T-helper 1 cell treated with Interleukin-12 subunit alpha and Interleukin-12 subunit beta and Interleukin-4 antibody, amounts not matched to agents 30 μg/mL and 1 μg/mL, for 36 hours (primary cell): Measurements from ENCODE around the gene ZNF33A.
"Not testable (repeated sequence)": the region's sequence is repeated elsewhere in the genome, so short reads cannot be mapped to it uniquely, and the experiment has no call there.

Source experiments
- H3K27ac Mint-ChIP-seq: one replicate; pipeline ENCODE4 v1.8.0; 2021; ENCODE audit warnings: mild to moderate bottlenecking, mixed read lengths
- H3K27me3 Mint-ChIP-seq: one replicate; pipeline ENCODE4 v1.8.0; 2021; ENCODE audit warnings: low read depth, mixed read lengths
- H3K36me3 Mint-ChIP-seq: one replicate; pipeline ENCODE4 v1.8.0; 2021; ENCODE audit warnings: low read depth, mixed read lengths
- H3K4me1 Mint-ChIP-seq: one replicate; pipeline ENCODE4 v1.8.0; 2021; ENCODE audit warnings: low read depth, mixed read lengths
- H3K4me3 Mint-ChIP-seq: one replicate; pipeline ENCODE4 v1.8.0; 2021; ENCODE audit warnings: mild to moderate bottlenecking, moderate library complexity, mixed read lengths
- H3K9me3 Mint-ChIP-seq: one replicate; pipeline ENCODE4 v1.8.0; 2021; ENCODE audit warnings: mixed read lengths

ZNF33A gene

GRCh38 chr10:38019124-38019523 lies 8.6 kb downstream of the ZNF33A start:
- H3K4me1 Mint-ChIP-seq, H3K27ac Mint-ChIP-seq, H3K27me3 Mint-ChIP-seq, H3K4me3 Mint-ChIP-seq: not testable (repeated sequence)
- Mint-ChIP-seq H3K9me3 (peaks cover 22% of the 10 kb centered on the region), H3K36me3 (peaks cover 78% of the 10 kb centered on the region)

- H3K4me1 Mint-ChIP-seq = peaks cover 16% of the 10 kb centered on the region
- no peaks in the 10 kb centered on the region for H3K27me3 Mint-ChIP-seq
- no peak overlapping the region for H3K4me3 Mint-ChIP-seq
- H3K27ac Mint-ChIP-seq = peak overlapping the region; percentile 76
- peaks cover 40% of the 10 kb centered on the region for H3K9me3 Mint-ChIP-seq
- peaks cover 81% of the 10 kb centered on the region for H3K36me3 Mint-ChIP-seq
Measured at GRCh38 chr10:38025283-38025682, 14.8 kb downstream of the ZNF33A start.

DNA sequence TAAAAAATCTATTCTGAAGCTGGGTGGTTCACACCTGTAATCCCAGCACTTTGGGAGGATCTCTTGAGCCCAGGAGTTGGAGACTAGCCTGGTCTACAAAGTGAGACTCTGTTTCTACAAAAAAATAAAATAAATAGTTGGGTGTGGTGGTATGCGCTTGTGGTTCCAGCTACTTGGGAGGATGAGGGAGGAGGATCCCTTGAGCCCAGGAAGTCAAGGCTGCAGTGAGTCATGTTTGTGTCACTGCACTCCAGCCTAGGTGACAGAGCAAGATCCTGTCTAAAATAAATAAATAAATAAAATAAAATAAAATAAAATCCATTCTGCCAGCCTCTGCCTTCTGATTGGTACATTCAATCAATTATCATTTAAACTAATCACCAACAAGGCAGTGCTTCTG lies 17.5 kb downstream of the ZNF33A start:
- Mint-ChIP-seq H3K36me3 (peaks cover 77% of the 10 kb centered on the region), H3K27me3 (no peaks in the 10 kb centered on the region), H3K4me3 (no peak overlapping the region), H3K27ac (no peak overlapping the region), H3K9me3 (peaks cover 37% of the 10 kb centered on the region), H3K4me1 (peaks cover 16% of the 10 kb centered on the region)

- Mint-ChIP-seq H3K27me3 (no peaks in the 10 kb centered on the region), H3K9me3 (peaks cover 29% of the 10 kb centered on the region), H3K27ac (no peak overlapping the region), H3K4me3 (no peak overlapping the region), H3K36me3 (peaks cover 68% of the 10 kb centered on the region), H3K4me1 (peaks cover 11% of the 10 kb centered on the region)
Measured at GRCh38 chr10:38032886-38033285, 22.4 kb downstream of the ZNF33A start.

DNA sequence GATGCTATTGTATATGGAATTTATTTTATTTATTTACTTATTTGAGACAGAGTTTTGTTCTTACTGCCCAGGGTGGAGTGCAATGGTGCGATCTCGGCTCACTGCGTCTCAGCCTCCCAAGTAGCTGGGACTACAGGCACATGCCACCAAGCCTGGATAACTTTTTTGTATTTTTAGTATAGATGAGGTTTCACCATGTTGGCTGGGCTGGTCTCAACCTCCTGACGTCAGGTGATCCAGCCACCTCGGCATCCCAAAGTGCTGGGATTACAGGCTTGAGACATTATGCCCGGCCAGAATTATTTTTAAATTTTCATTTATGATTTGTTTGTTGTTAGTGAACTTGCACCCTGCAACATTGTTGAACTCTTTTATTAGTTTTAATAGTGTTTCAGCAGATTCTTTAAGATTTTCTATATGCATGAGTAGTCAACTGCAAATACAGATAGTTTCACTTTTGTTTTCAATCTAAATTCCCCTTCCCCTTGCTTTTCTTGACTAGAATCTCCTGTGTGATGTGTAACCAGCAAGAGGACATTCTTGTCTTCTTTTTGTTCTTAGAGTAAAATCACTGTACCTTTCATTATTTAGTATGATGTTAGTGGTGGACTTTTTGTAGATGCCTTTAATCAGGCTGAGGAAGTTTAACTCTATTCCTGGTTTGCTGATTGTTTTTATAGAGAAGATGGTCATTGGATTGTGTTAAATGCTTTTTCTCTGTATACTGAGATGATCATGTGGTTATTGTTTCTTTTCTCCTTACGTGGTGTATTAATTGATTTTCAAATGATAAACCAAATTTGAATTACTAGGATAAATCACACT lies 27.8 kb downstream of the ZNF33A start:
- peak overlapping the region; percentile 80 for H3K4me3 Mint-ChIP-seq
- H3K4me1 Mint-ChIP-seq = peaks cover 22% of the 10 kb centered on the region
- H3K36me3 Mint-ChIP-seq = peaks cover 56% of the 10 kb centered on the region
- peaks cover 23% of the 10 kb centered on the region for H3K9me3 Mint-ChIP-seq
- peak overlapping the region; percentile 96 for H3K27ac Mint-ChIP-seq
- H3K27me3 Mint-ChIP-seq = no peaks in the 10 kb centered on the region

DNA sequence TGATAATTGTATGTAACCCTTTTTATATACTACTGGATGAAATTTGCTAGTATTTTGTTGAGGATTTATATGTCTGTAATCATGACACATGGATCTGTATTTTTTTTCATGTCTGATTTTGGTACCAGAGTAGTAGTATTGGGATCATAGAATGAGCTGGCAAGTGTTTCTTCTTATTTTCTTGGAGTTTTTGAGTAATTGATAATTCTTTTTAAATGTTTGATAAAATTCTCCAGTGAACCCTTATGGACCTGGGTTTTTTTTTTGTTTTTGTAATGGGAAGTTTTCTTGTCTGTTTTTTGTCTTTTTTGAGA lies 28.4 kb downstream of the ZNF33A start:
- peaks cover 60% of the 10 kb centered on the region for H3K36me3 Mint-ChIP-seq
- no peaks in the 10 kb centered on the region for H3K27me3 Mint-ChIP-seq
- H3K27ac Mint-ChIP-seq = peak overlapping the region; percentile 96
- H3K9me3 Mint-ChIP-seq = peaks cover 28% of the 10 kb centered on the region
- peaks cover 22% of the 10 kb centered on the region for H3K4me1 Mint-ChIP-seq
- peak overlapping the region; percentile 80 for H3K4me3 Mint-ChIP-seq

DNA sequence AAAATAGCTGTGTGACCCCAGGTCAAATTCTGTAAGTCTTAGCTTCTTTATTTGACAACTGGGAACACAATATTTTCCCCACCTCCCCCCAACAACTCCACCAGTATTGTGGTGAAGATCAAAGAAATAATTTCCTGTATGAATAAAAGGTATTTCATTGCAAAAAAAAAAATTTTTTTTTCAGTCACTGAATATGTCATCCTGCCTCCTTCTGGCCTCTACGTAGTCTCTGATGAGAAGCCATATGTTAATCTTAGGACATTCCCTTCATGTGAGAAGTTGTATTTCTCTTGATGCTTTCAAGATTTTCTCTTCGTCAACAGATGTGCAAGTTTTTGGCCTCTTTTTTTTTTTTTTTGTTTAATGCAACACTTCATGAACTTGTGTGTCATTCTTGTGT lies 33.0 kb downstream of the ZNF33A start:
- H3K36me3 Mint-ChIP-seq = peaks cover 68% of the 10 kb centered on the region
- H3K4me3 Mint-ChIP-seq = no peak overlapping the region
- H3K4me1 Mint-ChIP-seq = peaks cover 22% of the 10 kb centered on the region

GRCh38 chr10:38045129-38045528 lies 34.7 kb downstream of the ZNF33A start:
- H3K4me1 Mint-ChIP-seq = peaks cover 13% of the 10 kb centered on the region
- no peaks in the 10 kb centered on the region for H3K27me3 Mint-ChIP-seq
- peaks cover 68% of the 10 kb centered on the region for H3K36me3 Mint-ChIP-seq
- no peak overlapping the region for H3K4me3 Mint-ChIP-seq
- no peak overlapping the region for H3K27ac Mint-ChIP-seq
- H3K9me3 Mint-ChIP-seq = peaks cover 65% of the 10 kb centered on the region

More for the DNA sequence above, 33.0 kb downstream of the ZNF33A start:
- Mint-ChIP-seq H3K9me3 (peaks cover 58% of the 10 kb centered on the region), H3K27me3 (no peaks in the 10 kb centered on the region), H3K27ac (peak overlapping the region; percentile 4)

- H3K27ac Mint-ChIP-seq = peak overlapping the region; percentile 2
Measured at GRCh38 chr10:38047666-38048065, 37.2 kb downstream of the ZNF33A start.

GRCh38 chr10:38050212-38050611 lies 39.7 kb downstream of the ZNF33A start:
- Mint-ChIP-seq H3K4me1 (peaks cover 7% of the 10 kb centered on the region), H3K27me3 (no peaks in the 10 kb centered on the region), H3K9me3 (peaks cover 77% of the 10 kb centered on the region), H3K27ac (no peak overlapping the region), H3K36me3 (peaks cover 67% of the 10 kb centered on the region), H3K4me3 (no peak overlapping the region)

More at GRCh38 chr10:38047666-38048065, 37.2 kb downstream of the ZNF33A start:
- peaks cover 64% of the 10 kb centered on the region for H3K36me3 Mint-ChIP-seq
- no peaks in the 10 kb centered on the region for H3K27me3 Mint-ChIP-seq
- peaks cover 10% of the 10 kb centered on the region for H3K4me1 Mint-ChIP-seq
- H3K9me3 Mint-ChIP-seq = peaks cover 66% of the 10 kb centered on the region
- no peak overlapping the region for H3K4me3 Mint-ChIP-seq

- Mint-ChIP-seq H3K4me3 (no peak overlapping the region), H3K9me3 (peaks cover 79% of the 10 kb centered on the region)
Measured at GRCh38 chr10:38054361-38054797, 43.9 kb downstream of the ZNF33A start.

GRCh38 chr10:38055274-38055894 lies 44.9 kb downstream of the ZNF33A start:
- not testable (repeated sequence) for H3K4me1 Mint-ChIP-seq, H3K27me3 Mint-ChIP-seq, H3K4me3 Mint-ChIP-seq, H3K27ac Mint-ChIP-seq
- Mint-ChIP-seq H3K36me3 (peaks cover 77% of the 10 kb centered on the region), H3K9me3 (peaks cover 80% of the 10 kb centered on the region)

More at GRCh38 chr10:38054361-38054797, 43.9 kb downstream of the ZNF33A start:
- Mint-ChIP-seq H3K4me1 (no peaks in the 10 kb centered on the region), H3K27me3 (no peaks in the 10 kb centered on the region), H3K36me3 (peaks cover 76% of the 10 kb centered on the region), H3K27ac (no peak overlapping the region)

- not testable (repeated sequence) for H3K4me3 Mint-ChIP-seq, H3K27ac Mint-ChIP-seq, H3K36me3 Mint-ChIP-seq, H3K27me3 Mint-ChIP-seq, H3K4me1 Mint-ChIP-seq
- peaks cover 23% of the 10 kb centered on the region for H3K9me3 Mint-ChIP-seq
Measured at GRCh38 chr10:38069663-38070062, 59.2 kb downstream of the ZNF33A start.

DNA sequence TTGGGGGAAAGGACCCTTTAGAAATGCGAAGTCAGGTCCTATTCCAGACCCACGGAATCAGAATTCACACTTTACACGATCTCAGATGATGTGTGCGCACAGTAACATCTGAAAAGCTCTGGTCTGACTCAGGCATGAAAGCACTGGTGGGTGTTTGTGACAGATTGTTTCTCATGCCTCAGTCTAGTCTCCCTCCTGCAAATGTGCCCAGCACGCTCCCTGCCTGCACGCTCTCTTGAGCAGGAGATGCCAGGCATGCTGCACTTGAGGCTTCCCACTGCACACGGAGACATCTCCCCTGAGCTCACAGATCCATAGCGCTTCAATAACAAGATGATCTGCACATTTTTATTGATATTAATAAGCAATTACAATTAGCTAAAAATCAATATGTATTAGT lies 60.0 kb downstream of the ZNF33A start:
- Mint-ChIP-seq H3K27me3 (no peaks in the 10 kb centered on the region), H3K9me3 (peaks cover 26% of the 10 kb centered on the region), H3K36me3 (no peaks in the 10 kb centered on the region), H3K4me3 (no peak overlapping the region), H3K4me1 (peaks cover 6% of the 10 kb centered on the region), H3K27ac (no peak overlapping the region)

- Mint-ChIP-seq H3K36me3 (no peaks in the 10 kb centered on the region), H3K27me3 (no peaks in the 10 kb centered on the region), H3K9me3 (peaks cover 39% of the 10 kb centered on the region), H3K27ac (no peak overlapping the region), H3K4me1 (peaks cover 6% of the 10 kb centered on the region), H3K4me3 (no peak overlapping the region)
Measured at GRCh38 chr10:38072552-38072951, 62.1 kb downstream of the ZNF33A start.
